Measurements from ENCODE around the gene HSPA9.

- TF ChIP-seq CTCF (optimal IDR thresholded peaks at IDR 0.05 in 1 of 3, IDR thresholded peaks at IDR 0.05 in 1 of 3, conservative IDR thresholded peaks at IDR 0.05 in 1 of 3; ENCODE audit: extremely low read depth in 1 of 3, insufficient read depth in 2 of 3, low read length in 3 of 3) (no peak), EZH2 (IDR thresholded peaks at IDR 0.05; ENCODE audit: low read length) (no peak)
These were observed 5.6 kb upstream of the HSPA9 start for GRCh38 chr5:138580777-138581176.
